ENCODE data around the gene TCERG1L.

GRCh38 chr10:131130025-131130424 is 181.5 kb downstream of the TCERG1L start:
- TF ChIP-seq POLR2A (IDR thresholded peaks at IDR 0.05) (no peak), POLR2AphosphoS5 (IDR thresholded peaks at IDR 0.05) (no peak)

Data from stomach (tissue), 4 donors.